Measurements from ENCODE around the gene GPR18.

- TF ChIP-seq, protein P1, sequence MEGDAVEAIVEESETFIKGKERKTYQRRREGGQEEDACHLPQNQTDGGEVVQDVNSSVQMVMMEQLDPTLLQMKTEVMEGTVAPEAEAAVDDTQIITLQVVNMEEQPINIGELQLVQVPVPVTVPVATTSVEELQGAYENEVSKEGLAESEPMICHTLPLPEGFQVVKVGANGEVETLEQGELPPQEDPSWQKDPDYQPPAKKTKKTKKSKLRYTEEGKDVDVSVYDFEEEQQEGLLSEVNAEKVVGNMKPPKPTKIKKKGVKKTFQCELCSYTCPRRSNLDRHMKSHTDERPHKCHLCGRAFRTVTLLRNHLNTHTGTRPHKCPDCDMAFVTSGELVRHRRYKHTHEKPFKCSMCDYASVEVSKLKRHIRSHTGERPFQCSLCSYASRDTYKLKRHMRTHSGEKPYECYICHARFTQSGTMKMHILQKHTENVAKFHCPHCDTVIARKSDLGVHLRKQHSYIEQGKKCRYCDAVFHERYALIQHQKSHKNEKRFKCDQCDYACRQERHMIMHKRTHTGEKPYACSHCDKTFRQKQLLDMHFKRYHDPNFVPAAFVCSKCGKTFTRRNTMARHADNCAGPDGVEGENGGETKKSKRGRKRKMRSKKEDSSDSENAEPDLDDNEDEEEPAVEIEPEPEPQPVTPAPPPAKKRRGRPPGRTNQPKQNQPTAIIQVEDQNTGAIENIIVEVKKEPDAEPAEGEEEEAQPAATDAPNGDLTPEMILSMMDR (optimal IDR thresholded peaks at IDR 0.05 in 1 of 3, IDR thresholded peaks at IDR 0.05 in 1 of 3, conservative IDR thresholded peaks at IDR 0.05 in 1 of 3; ENCODE audit: extremely low read depth in 1 of 3, insufficient read depth in 2 of 3, low read length in 3 of 3): no peak
- no peak for TF ChIP-seq EZH2 (IDR thresholded peaks at IDR 0.05; ENCODE audit: low read length)
Observed at GRCh38 chr13:99278200-99278599, 20.0 kb upstream of the GPR18 start.

Measured in keratinocyte (primary cell).